ENCODE measurements around the gene POLG. TPM values are rescaled to one million over a fixed set of nuclear protein-coding genes. Genes with fewer than 3 reads are reported as not detected.
A peak's percentile ranks its signal among the peaks of the same experiment; 100 is the strongest.

POLG gene
- total and polyA plus RNA-seq, 2 of the 4 experiments (the other 2 are of a cell fraction) = 19.9 to 30.6 TPM

GRCh38 chr15:89322822-89323221 lies 11.8 kb downstream of the POLG start:
- in situ Hi-C loops (cut with MboI; ENCODE audit: low sequenced_read_pairs) (no loop called here), intact Hi-C loops (cut with micrococcal nuclease) (no loop called here), dilution Hi-C loops (cut with HindIII; ENCODE audit: low sequenced_read_pairs, unreplicated experiment) (no loop called here)
- POLR2A ChIA-PET (ENCODE audit: unreplicated experiment) = no interaction called here
- Histone ChIP-seq H3K18ac (ENCODE audit: low read depth, low read length) (no peak overlapping the region), H2BK20ac (ENCODE audit: low read depth, low read length) (no peak overlapping the region), H4K20me1 (ENCODE audit: insufficient read depth, low read length) (peaks cover 36% of the 10 kb centered on the region), H3K4ac (ENCODE audit: low read depth, low read length) (no peak overlapping the region), H3K9ac (ENCODE audit: low read depth, low read length) (no peak overlapping the region), H3K4me3 (ENCODE audit: insufficient read depth, low read depth, low read length) (no peak overlapping the region), H2AK5ac (ENCODE audit: low read depth, low read length) (no peak overlapping the region), H3K36me3 (ENCODE audit: control insufficient read depth, insufficient read depth, low read length) (peaks cover 93% of the 10 kb centered on the region), H4K91ac (ENCODE audit: insufficient read depth, low read depth, low read length) (no peak overlapping the region), H3K23ac (ENCODE audit: low read depth, low read length) (no peak overlapping the region), H2AFZ (replicated peaks; ENCODE audit: low read length, poor library complexity) (no peak overlapping the region), H2BK15ac (ENCODE audit: low read depth, low read length) (no peak overlapping the region), H3K27ac (ENCODE audit: insufficient read depth, low read length) (no peak overlapping the region), H3K27me3 (ENCODE audit: control insufficient read depth, insufficient read depth, low read length) (no peaks in the 10 kb centered on the region), H2BK120ac (ENCODE audit: low read depth, low read length) (no peak overlapping the region), H3K79me1 (ENCODE audit: low read depth in 1 of 2, low read length in 2 of 2) (peaks cover 29 to 74% of the 10 kb centered on the region in 2 experiments), H4K8ac (ENCODE audit: low read depth in 2 of 2, low read length in 2 of 2) (no peak overlapping the region), H3K56ac (ENCODE audit: extremely low read depth, insufficient read depth, low read length) (no peak overlapping the region), H2BK5ac (ENCODE audit: low read depth, low read length, poor library complexity, severe bottlenecking) (no peak overlapping the region), H3K4me1 (ENCODE audit: control insufficient read depth, insufficient read depth, low read length) (no peaks in the 10 kb centered on the region), H4K5ac (ENCODE audit: low read depth, low read length) (no peak overlapping the region), H3K9me3 (ENCODE audit: control insufficient read depth, insufficient read depth, low read length) (no peaks in the 10 kb centered on the region), H3K4me2 (ENCODE audit: low read depth, low read length) (no peak overlapping the region), H2AK9ac (replicated peaks; ENCODE audit: low read depth, low read length, poor library complexity) (peak overlapping the region; percentile 57), H3K9me1 (ENCODE audit: insufficient read depth, low read length) (peaks cover 7% of the 10 kb centered on the region), H3K14ac (replicated peaks; ENCODE audit: low read depth, low read length) (no peak overlapping the region)
- 90% methylated on average over 15 of the region's 15 CpGs; no CpG with 5 or more reads in 1 of the 2 experiments for WGBS, 2 experiments (ENCODE audit: extremely low coverage in 2 of 2, insufficient read length in 1 of 2)
- TF ChIP-seq CEBPB (IDR thresholded peaks at IDR 0.05; ENCODE audit: low read depth, low read length) (no peak), FOS (IDR thresholded peaks at IDR 0.05; ENCODE audit: low read depth, low read length) (no peak), MXI1 (IDR thresholded peaks at IDR 0.05; ENCODE audit: borderline replicate concordance, low read depth, low read length) (no peak), BHLHE40 (IDR thresholded peaks at IDR 0.05; ENCODE audit: low read depth, low read length) (no peak), MAFK (IDR thresholded peaks at IDR 0.05; ENCODE audit: low read depth, low read length) (no peak), SMC3 (IDR thresholded peaks at IDR 0.05; ENCODE audit: low read depth, low read length) (no peak), POLR2A (IDR thresholded peaks at IDR 0.05; ENCODE audit: low read depth, low read length) (no peak), NFE2L2 (IDR thresholded peaks at IDR 0.05; ENCODE audit: low read depth, low read length) (no peak), RAD21 (IDR thresholded peaks at IDR 0.05; ENCODE audit: low read length) (no peak), CHD1 (IDR thresholded peaks at IDR 0.05; ENCODE audit: low read depth, low read length) (no peak)
- no TSS peak for BruUV-seq (replicated peaks)
- CTCF ChIA-PET = interaction anchor here (1.6 kb wide), 1 partner anchor 9 kb away, joined by 4 read pairs; no protein-coding TSS in a partner anchor
- DNase-seq = no peak
- ATAC-seq (ENCODE audit: low read depth) = no peak

All from IMR-90 (cell line).